IPS-11a (cell line): ENCODE measurements around the gene TIGD7.
A peak's percentile ranks its signal among the peaks of the same experiment; 100 is the strongest.

Source experiments
- H3K4me3 ChIP-seq: one replicate; pipeline ENCODE4 v1.5.1; 2013; ENCODE audit warnings: low read depth, low read length, control low read depth

The TIGD7 gene

DNA sequence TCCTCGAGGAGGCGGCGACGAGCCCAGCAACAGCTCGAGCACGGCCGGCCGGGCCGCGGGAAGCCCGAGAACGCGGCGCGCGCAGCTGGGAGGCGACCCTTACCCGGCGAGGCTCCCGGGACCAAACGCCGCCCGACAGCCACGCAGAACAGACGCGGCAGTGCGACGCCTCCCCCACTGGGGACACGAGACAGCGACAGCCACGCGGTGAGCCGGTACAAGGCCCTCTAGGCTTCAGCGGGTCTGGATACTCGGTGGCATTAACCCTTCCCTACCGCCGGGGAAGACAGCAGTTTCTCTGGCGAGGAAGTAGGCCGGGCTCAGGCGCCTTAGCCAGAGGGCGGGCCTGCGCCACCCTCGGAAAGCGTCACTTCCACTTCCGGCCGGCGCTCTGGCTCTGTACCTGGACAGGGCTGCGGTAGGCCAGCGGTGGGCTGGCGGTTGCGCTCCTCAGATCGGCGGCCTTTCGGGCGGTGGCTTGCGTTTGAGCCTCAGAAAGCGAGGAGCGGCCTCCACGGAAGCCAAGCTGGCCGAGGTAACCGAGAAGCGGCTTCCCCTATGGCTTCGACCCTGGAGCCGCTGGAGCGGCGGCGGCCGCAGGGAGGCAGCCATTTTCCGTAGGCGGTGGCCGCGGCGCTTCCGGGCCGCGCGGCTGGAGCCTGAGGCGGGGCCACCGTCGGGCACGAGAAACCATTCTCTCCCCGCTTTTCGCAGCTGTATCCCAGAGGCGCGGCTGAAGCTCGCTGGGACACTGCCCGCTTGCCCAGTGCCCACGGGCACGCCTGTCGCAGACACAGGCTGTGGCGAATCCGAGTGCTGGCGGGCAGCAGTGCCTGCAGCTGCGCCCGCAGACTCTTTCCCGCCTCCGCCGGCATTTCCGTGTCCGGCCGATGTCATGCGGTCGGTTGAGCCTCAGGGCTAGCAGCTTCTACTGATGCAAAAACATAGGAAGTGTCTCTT, at the start of gene TIGD7, which contains the start of gene ZNF75A:
TIGD7 (minus strand) TSS at position 322 of the 960 bp plus-strand sequence. CDS start 4,816 bp downstream, outside the sequence.
ZNF75A (plus strand) TSS at position 389 of the 960 bp plus-strand sequence. CDS start 2,932 bp downstream, outside the sequence.
- peak within 1 kb of the TSS; percentile 77 for H3K4me3 ChIP-seq

GRCh38 chr16:3349175-3349574, 43.9 kb upstream of the TIGD7 start:
- no peak overlapping the region for H3K4me3 ChIP-seq

GRCh38 chr16:3348547-3349167, 43.4 kb upstream of the TIGD7 start:
- no peak overlapping the region for H3K4me3 ChIP-seq

- H3K4me3 ChIP-seq, result no peak overlapping the region
Observed at GRCh38 chr16:3347586-3347985, 42.4 kb upstream of the TIGD7 start.

GRCh38 chr16:3346041-3346440, 40.8 kb upstream of the TIGD7 start:
- no peak overlapping the region for H3K4me3 ChIP-seq

DNA sequence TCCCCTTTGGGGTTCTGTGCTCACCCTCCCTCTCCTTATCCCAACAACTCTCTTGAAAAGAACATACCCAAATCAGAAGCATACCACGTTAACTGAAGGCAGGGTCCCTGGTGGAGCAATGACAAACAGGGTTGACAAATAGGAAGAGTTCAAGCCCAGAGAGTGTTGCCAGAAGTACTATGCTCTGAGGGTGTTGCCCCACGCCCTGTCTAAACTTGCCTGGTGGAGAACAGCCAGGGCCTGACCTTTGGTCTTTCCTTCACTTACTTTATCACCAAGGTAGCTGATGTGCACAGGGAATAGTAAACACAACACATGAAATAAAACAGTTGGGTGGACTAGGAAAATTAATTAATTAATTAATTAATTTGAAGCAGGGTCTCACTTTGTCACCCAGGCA, 23.4 kb upstream of the TIGD7 start:
- no peak overlapping the region for H3K4me3 ChIP-seq

DNA sequence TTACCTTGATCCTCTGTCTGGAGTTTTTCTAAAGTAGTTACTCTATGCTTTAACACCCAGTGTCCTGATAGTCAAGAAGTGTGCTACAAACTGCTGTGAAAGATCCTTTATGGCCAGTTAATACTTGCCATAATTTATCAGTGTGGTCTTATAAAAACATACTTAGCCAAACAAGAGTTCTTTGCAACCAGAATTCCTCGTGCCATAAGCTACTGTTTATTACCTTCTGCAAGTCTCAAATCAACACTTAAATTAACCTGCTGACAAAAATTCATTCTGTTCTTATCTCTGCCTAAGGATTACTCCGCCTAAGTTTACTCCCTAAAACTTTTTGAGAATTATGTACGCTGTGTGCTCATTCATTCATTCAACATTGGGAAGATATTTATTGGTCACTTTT, 22.9 kb upstream of the TIGD7 start:
- H3K4me3 ChIP-seq, result no peak overlapping the region

DNA sequence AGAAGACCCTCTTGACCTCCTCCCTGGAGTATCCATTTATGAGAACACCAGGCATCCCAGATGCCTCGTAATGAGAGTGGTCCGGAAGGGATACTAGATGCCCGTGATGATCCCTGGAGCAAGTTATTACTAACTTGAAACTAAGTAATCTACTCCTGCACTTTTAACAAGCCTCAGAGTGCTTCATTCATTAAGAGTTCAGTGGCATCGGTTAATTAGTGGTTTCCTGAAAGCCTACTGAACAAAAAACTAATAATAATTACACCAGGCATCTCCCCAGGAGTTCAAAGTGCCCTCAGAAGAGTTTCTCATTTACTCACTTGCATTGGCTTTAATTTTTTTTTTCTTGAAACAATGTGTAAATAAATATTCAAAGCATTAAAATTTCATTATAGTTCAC, 22.3 kb upstream of the TIGD7 start:
- no peak overlapping the region for H3K4me3 ChIP-seq

GRCh38 chr16:3321816-3322215, 16.6 kb upstream of the TIGD7 start:
- H3K4me3 ChIP-seq, result no peak overlapping the region

- H3K4me3 ChIP-seq, result no peak overlapping the region
Observed at GRCh38 chr16:3317315-3317999, 12.2 kb upstream of the TIGD7 start.

DNA sequence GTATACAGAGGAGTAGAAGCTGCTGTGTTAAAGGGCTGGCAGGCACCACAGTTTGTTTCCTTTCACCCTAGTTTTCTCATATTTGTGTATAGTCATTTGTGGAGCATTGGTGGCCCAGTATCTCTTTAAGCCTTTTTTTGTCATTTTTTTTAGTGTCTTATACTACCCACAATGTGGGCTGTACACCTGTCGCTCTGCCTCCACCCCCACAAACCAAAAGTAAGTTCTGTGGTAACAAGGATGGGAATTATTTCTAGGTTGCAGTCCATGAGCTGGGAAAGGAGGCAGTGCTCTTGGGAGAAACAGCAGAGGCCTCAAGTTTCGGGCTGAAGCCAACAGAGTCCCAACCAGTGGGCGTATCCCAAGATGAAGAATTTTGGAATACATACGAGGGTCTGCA, 6.3 kb upstream of the TIGD7 start:
- no peak overlapping the region for H3K4me3 ChIP-seq

- H3K4me3 ChIP-seq, result peak overlapping the region; percentile 77
Observed at GRCh38 chr16:3306078-3306477, 848 bp upstream of the TIGD7 start.

GRCh38 chr16:3304370-3304769, 860 bp downstream of the TIGD7 start:
- H3K4me3 ChIP-seq, result peak overlapping the region; percentile 77

- no peak overlapping the region for H3K4me3 ChIP-seq
Observed at GRCh38 chr16:3295783-3296182, 9.4 kb downstream of the TIGD7 start.

DNA sequence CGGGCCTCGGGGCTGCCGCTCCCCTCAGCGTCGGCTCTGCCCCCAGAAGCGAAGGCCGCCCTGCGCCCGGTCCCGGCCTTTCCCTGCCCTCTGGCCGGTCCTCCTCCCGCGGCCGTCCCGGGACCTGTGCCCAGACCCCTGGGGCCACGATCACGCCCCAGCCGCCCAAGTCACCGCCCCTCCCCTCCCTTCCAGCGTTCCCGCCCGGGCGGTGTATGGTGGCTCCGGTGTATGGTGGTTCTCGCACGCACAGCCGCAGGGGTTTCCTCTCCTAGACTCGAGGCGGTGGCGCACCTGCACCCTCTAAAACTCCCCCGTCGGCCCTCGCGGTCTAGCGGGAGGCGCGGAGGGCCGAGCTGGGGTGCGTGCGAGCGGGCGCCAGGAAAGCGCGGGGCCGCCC, 10.0 kb downstream of the TIGD7 start:
- no peak overlapping the region for H3K4me3 ChIP-seq

DNA sequence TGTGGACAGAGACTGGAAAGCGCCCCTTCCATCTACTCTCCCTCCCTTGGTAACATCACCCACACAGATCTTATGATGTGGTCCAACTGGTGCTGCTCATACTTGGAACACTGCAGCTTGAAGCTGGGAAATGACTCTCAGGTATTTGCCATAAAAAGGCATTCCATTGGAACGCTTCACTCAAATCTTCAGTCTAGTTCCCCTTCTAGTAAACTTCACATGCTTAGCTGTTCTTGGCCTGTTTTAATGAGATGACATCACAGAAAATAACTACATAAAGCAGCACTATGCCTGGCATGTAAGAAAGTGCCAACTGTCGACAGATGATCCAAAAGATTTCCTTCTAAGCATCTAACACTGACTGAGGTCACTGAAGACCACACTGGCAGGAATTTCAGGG, 12.6 kb downstream of the TIGD7 start:
- no peak overlapping the region for H3K4me3 ChIP-seq

DNA sequence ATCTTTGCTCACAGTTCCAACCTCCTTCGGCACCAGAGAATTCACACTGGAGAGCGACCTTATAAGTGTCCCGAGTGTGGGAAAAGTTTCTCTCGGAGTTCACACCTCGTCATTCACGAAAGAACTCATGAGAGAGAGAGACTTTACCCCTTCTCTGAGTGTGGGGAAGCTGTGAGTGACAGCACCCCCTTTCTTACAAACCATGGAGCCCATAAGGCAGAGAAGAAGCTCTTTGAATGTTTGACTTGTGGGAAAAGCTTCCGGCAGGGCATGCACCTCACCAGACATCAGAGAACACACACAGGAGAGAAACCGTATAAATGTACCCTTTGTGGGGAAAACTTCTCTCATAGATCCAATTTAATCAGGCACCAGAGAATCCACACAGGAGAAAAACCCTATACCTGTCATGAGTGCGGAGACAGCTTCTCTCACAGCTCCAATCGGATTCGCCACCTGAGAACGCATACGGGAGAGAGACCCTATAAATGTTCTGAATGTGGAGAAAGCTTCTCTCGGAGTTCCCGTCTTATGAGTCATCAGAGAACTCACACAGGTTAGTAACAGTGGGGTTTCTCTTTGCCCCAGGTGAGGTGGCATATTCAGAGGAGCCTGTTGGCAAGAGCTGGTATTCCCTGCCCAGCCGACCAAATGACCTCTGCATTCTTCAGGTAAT, 15.1 kb downstream of the TIGD7 start:
- no peak overlapping the region for H3K4me3 ChIP-seq

DNA sequence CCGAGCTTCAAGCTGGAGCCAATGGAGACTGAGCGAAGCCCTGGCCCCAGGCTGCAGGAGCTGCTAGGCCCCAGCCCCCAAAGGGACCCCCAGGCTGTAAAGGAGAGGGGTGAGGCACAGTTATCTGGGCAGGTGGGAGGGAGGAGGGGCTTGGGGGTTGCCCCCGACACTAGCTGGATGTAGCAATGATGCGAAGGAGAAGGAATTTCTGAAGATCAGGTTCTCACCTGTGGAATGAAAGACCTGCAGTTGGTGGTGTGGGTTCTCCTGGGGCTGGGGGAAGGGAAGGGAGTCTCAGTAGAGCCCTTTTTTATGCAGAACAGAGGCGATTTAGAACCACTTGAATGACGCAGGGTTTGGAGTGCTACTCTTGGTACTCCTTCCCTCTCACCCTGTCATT, 20.1 kb downstream of the TIGD7 start:
- H3K4me3 ChIP-seq, result peak overlapping the region; percentile 78

GRCh38 chr16:3283543-3284447, 21.4 kb downstream of the TIGD7 start:
- peak overlapping the region; percentile 78 for H3K4me3 ChIP-seq
